Sigmoid colon (tissue), 4 donors: Measurements from ENCODE around the gene FMO4.

Experiments
- EP300 ChIP-seq, 4 donors: sonication (generic); formaldehyde crosslinking; IDR thresholded peaks; one replicate each; pipeline ENCODE4 v1.6.1; 2017; ENCODE audit warnings: antibody characterized with exemption in 4 of 4
- POLR2A ChIP-seq, 2 donors: fragments of 450-650 bp; IDR thresholded peaks; one replicate each; pipeline ENCODE4 v1.6.1; 2016; ENCODE audit warnings: antibody characterized with exemption in 2 of 2, mild to moderate bottlenecking in 2 of 2, moderate library complexity in 2 of 2
- POLR2AphosphoS5 ChIP-seq, 4 donors: sonication (generic); formaldehyde crosslinking; IDR thresholded peaks; one replicate each; pipeline ENCODE4 v1.6.1; 2017; ENCODE audit warnings: antibody characterized with exemption in 4 of 4
- TF ChIP-seq, protein P1 (sequence below), 4 experiments: fragments of 450-650 bp in 3 of 4; fragments of 200-600 bp in 1 of 4; IDR thresholded peaks; one replicate each; pipeline ENCODE4 v1.5.1; 2016 to 2019; ENCODE audit warnings: antibody characterized with exemption in 4 of 4, mild to moderate bottlenecking in 3 of 4, moderate library complexity in 2 of 4

DNA sequence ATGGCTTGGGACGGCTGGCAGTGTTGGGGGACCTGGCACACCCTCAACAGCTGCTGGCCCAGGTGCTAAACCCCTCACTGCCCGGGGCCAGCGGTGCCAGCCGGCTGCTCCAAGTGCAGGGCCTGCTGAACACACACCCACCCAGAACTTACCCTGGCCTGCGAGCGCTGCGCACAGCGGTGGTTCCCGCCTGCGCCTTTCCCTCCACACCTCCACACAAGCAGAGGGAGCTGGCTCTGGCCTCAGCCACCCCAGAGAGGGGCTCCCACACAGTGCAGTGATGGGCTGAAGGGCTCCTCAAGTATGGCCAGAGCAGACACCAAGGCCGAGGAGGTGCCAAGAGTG lies 67.9 kb downstream of the FMO4 start:
- TF ChIP-seq POLR2AphosphoS5 (IDR thresholded peaks at IDR 0.05): no peak
- TF ChIP-seq, protein P1, sequence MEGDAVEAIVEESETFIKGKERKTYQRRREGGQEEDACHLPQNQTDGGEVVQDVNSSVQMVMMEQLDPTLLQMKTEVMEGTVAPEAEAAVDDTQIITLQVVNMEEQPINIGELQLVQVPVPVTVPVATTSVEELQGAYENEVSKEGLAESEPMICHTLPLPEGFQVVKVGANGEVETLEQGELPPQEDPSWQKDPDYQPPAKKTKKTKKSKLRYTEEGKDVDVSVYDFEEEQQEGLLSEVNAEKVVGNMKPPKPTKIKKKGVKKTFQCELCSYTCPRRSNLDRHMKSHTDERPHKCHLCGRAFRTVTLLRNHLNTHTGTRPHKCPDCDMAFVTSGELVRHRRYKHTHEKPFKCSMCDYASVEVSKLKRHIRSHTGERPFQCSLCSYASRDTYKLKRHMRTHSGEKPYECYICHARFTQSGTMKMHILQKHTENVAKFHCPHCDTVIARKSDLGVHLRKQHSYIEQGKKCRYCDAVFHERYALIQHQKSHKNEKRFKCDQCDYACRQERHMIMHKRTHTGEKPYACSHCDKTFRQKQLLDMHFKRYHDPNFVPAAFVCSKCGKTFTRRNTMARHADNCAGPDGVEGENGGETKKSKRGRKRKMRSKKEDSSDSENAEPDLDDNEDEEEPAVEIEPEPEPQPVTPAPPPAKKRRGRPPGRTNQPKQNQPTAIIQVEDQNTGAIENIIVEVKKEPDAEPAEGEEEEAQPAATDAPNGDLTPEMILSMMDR (IDR thresholded peaks at IDR 0.05): no peak
- TF ChIP-seq EP300 (IDR thresholded peaks at IDR 0.05): no peak
- no peak for TF ChIP-seq POLR2A (IDR thresholded peaks at IDR 0.05)
